GM12878 (cell line): Measurements from ENCODE around the gene NOSTRIN. TPM values are rescaled to one million over a fixed set of nuclear protein-coding genes. Genes with fewer than 3 reads are reported as not detected.

Experiments used
- ATAC-seq: fragments of 200-7000 bp; cut with Tn5 transposase; 3 replicates; pipeline ENCODE4 v1.9.1; 2020; ENCODE audit warnings: mild to moderate bottlenecking, moderate library complexity
- BruUV-seq: library from RNA; stranded (reverse); fragments of 400-500 nt; replicated peaks from 2 replicates; lab custom pipeline; 2021; lab: Mats Ljungman, UMichigan
- CTCF ChIA-PET: fragments of 300-600 bp; sonication (Branson Sonifier 250); formaldehyde crosslinking; extraction: SDS; loops from one replicate; lab custom pipeline; 2021; ENCODE audit warnings: inconsistent platforms; lab: Yijun Ruan, JAX
- POLR2A ChIA-PET: fragments of 350-600 bp; formaldehyde crosslinking; extraction: SDS; loops from one replicate; lab custom pipeline; 2021; ENCODE audit warnings: inconsistent platforms; lab: Charles Lee
- RAD21 ChIA-PET: fragments of 300-600 bp; sonication (Branson Sonifier 250); formaldehyde crosslinking; loops from one replicate; lab custom pipeline; 2023; ENCODE audit warnings: antibody characterized with exemption; ENCODE audit not compliant: unreplicated experiment; lab: Charles Lee
- SMC1A ChIA-PET: fragments of 300-600 bp; sonication (Branson Sonifier 250); formaldehyde crosslinking; loops from one replicate; lab custom pipeline; 2023; ENCODE audit not compliant: unreplicated experiment, uncharacterized antibody; lab: Charles Lee
- DNase-seq: peaks from one replicate; pipeline ENCODE4 v3.0.0-alpha.2; 2011; ENCODE audit warnings: low read depth, low spot score
- FAIRE-seq: peaks from 3 replicates; lab custom pipeline; 2011; peaks lifted over from hg19 to GRCh38; lab: Jason Lieb, UNC
- H2AFZ ChIP-seq: 2 replicates; pipeline ENCODE4 v1.6.0; 2011; ENCODE audit warnings: low read depth, low read length, control low read depth; ENCODE audit not compliant: control insufficient read depth
- H3K27ac ChIP-seq: 2 replicates; pipeline ENCODE4 v1.5.1; 2011; ENCODE audit warnings: control low read depth; ENCODE audit not compliant: control insufficient read depth, insufficient read depth
- H3K27me3 ChIP-seq, 2 experiments: replicated peaks in 1 of 2; 2 replicates each; pipeline versions ENCODE4 v1.6.0 to v1.6.1; 2011; ENCODE audit warnings: low read length in 1 of 2; ENCODE audit not compliant: control insufficient read depth in 2 of 2, insufficient read depth in 2 of 2
- H3K36me3 ChIP-seq, 2 experiments: 2 replicates each; pipeline ENCODE4 v1.5.1; 2011; ENCODE audit warnings: low read length in 1 of 2; ENCODE audit not compliant: control insufficient read depth in 2 of 2, insufficient read depth in 2 of 2
- H3K4me1 ChIP-seq: 2 replicates; pipeline ENCODE4 v1.6.1; 2011; ENCODE audit warnings: mild to moderate bottlenecking, low read length, moderate library complexity, mixed read lengths; ENCODE audit not compliant: control insufficient read depth, insufficient read depth
- H3K4me2 ChIP-seq: 2 replicates; pipeline ENCODE4 v1.6.0; 2011; ENCODE audit warnings: control low read depth; ENCODE audit not compliant: control insufficient read depth, insufficient read depth
- H3K4me3 ChIP-seq: fragments of 200-600 bp; sonication (generic); 2 replicates; pipeline ENCODE4 v1.5.1; 2016
- H3K79me2 ChIP-seq: 2 replicates; pipeline ENCODE4 v1.6.0; 2011; ENCODE audit warnings: low read length; ENCODE audit not compliant: control insufficient read depth, insufficient read depth
- H3K9ac ChIP-seq: 2 replicates; pipeline ENCODE4 v1.8.0; 2011; ENCODE audit warnings: low read length, control low read depth, mixed read lengths; ENCODE audit not compliant: control insufficient read depth, insufficient read depth
- H3K9me3 ChIP-seq: replicated peaks from 3 replicates; pipeline ENCODE4 v1.5.1; 2011; ENCODE audit warnings: mild to moderate bottlenecking, low read length; ENCODE audit not compliant: control insufficient read depth, insufficient read depth
- H4K20me1 ChIP-seq: 2 replicates; pipeline ENCODE4 v1.6.0; 2011; ENCODE audit not compliant: control insufficient read depth, insufficient read depth
- BMI1 ChIP-seq: fragments of 450-650 bp; IDR thresholded peaks from 2 replicates; pipeline ENCODE4 v1.6.1; 2016; ENCODE audit warnings: mild to moderate bottlenecking, moderate library complexity, borderline replicate concordance
- CEBPB ChIP-seq, 2 experiments: fragments of 150-350 bp in 1 of 2; IDR thresholded peaks; 2 replicates each; pipeline ENCODE4 v1.6.1; 2012 to 2014; ENCODE audit warnings: low read depth in 2 of 2, low read length in 2 of 2, borderline replicate concordance in 1 of 2, inconsistent platforms in 1 of 2
- CHD4 ChIP-seq: fragments of 200-600 bp; sonication (generic); IDR thresholded peaks from 2 replicates; pipeline ENCODE4 v1.6.1; 2016; ENCODE audit warnings: mild to moderate bottlenecking
- CREB1 ChIP-seq: IDR thresholded peaks from 2 replicates; pipeline ENCODE4 v1.6.1; 2012; ENCODE audit warnings: low read depth, mild to moderate bottlenecking, inconsistent platforms
- CREM ChIP-seq: IDR thresholded peaks from 2 replicates; pipeline ENCODE4 v1.6.1; 2014; ENCODE audit warnings: antibody characterized with exemption, low read depth
- EZH2 ChIP-seq: IDR thresholded peaks from 2 replicates; pipeline ENCODE4 v1.6.1; 2012; ENCODE audit warnings: low read depth, mild to moderate bottlenecking, control low read depth, inconsistent platforms, low read length, borderline replicate concordance; ENCODE audit not compliant: control insufficient read depth
- HSF1 ChIP-seq: fragments of 150-350 bp; IDR thresholded peaks from 2 replicates; pipeline ENCODE4 v1.6.1; 2014; ENCODE audit warnings: mild to moderate bottlenecking, low read depth, low read length
- IRF3 ChIP-seq: fragments of 450-650 bp; IDR thresholded peaks from 2 replicates; pipeline ENCODE4 v1.6.1; 2014; ENCODE audit warnings: mild to moderate bottlenecking
- JUNB ChIP-seq: IDR thresholded peaks from 2 replicates; pipeline ENCODE4 v1.6.1; 2016; ENCODE audit warnings: antibody characterized with exemption, mild to moderate bottlenecking
- LARP7 ChIP-seq: fragments of 450-650 bp; IDR thresholded peaks from 2 replicates; pipeline ENCODE4 v1.6.1; 2017; ENCODE audit warnings: mild to moderate bottlenecking
- MXI1 ChIP-seq: fragments of 150-350 bp; IDR thresholded peaks from 2 replicates; pipeline ENCODE4 v1.6.1; 2011; ENCODE audit warnings: low read depth, mild to moderate bottlenecking, inconsistent platforms, low read length, improper control_type of control experiment
- NFXL1 ChIP-seq: fragments of 450-650 bp; IDR thresholded peaks from 2 replicates; pipeline ENCODE4 v1.6.1; 2017; ENCODE audit warnings: antibody characterized with exemption, mild to moderate bottlenecking, borderline replicate concordance
- NR2C2 ChIP-seq: IDR thresholded peaks from 2 replicates; pipeline ENCODE4 v1.6.1; 2011; ENCODE audit warnings: borderline replicate concordance, low read depth; ENCODE audit not compliant: control insufficient read depth, insufficient read length
- RAD21 ChIP-seq: IDR thresholded peaks from 2 replicates; pipeline ENCODE4 v1.6.1; 2011; ENCODE audit warnings: mild to moderate bottlenecking, low read depth, low read length, moderate library complexity; ENCODE audit not compliant: insufficient read depth
- SMAD5 ChIP-seq: IDR thresholded peaks from 2 replicates; pipeline ENCODE4 v1.6.1; 2016; ENCODE audit warnings: antibody characterized with exemption, low read depth
- TARDBP ChIP-seq: IDR thresholded peaks from 2 replicates; pipeline ENCODE4 v1.6.1; 2016; ENCODE audit warnings: borderline replicate concordance
- YY1 ChIP-seq: IDR thresholded peaks from 2 replicates; pipeline ENCODE4 v1.6.1; 2011; ENCODE audit warnings: low read depth, mild to moderate bottlenecking, low read length
- ZNF687 ChIP-seq: fragments of 450-650 bp; IDR thresholded peaks from 2 replicates; pipeline ENCODE4 v1.6.1; 2017; ENCODE audit warnings: mild to moderate bottlenecking, moderate library complexity
- WGBS: methylation state at CpG from one replicate; pipeline ENCODE4 v1.1.6; 2016; ENCODE audit warnings: low lambda C conversion rate; ENCODE audit not compliant: insufficient replicate concordance, insufficient coverage; ENCODE audit errors: missing lambda C conversion rate; 5-methylcytosine and 5-hydroxymethylcytosine counted together
- in situ Hi-C: fragments of 300-500 bp; cut with MboI; formaldehyde crosslinking; loops from 9 replicates; pipeline ENCODE4 v1.14.3; 2018; ENCODE audit warnings: mixed read lengths
- intact Hi-C: fragments of 100-400 bp; cut with micrococcal nuclease; formaldehyde crosslinking; loops from one replicate; pipeline ENCODE4 v1.14.2; 2022; ENCODE audit not compliant: unreplicated experiment
- polyA plus RNA-seq, 11 experiments: library from polyadenylated mRNA; depleted of rRNA in 4 of 11; unstranded in 6 of 11; stranded (reverse) in 5 of 11; fragments of >200 nt; fragmentation: Nextera tagmentation in 4 of 11; fragmentation: Illumina TruSeq in 1 of 11; extraction: Ambion mirVana in 4 of 11; extraction: Trizol in 1 of 11; gene quantifications; 1 replicate in 1 of 11; 2 replicates in 10 of 11; pipeline versions ENCODE4 v1.2.1 to v1.2.3, GENCODE V29; 2011 to 2016; ENCODE audit warnings: inconsistent platforms in 2 of 11, missing spikeins in 2 of 11, low read depth in 1 of 11
- total RNA-seq, 4 experiments: library from RNA; depleted of rRNA in 3 of 4; stranded (reverse); fragments of >200 nt in 3 of 4; fragmentation: Illumina TruSeq in 1 of 4; extraction: Trizol in 1 of 4; gene quantifications; 2 replicates each; pipeline versions ENCODE4 v1.2.1 to v1.2.3, GENCODE V29; 2013 to 2021

The NOSTRIN gene
- total and polyA plus RNA-seq, 10 of the 15 experiments (the other 5 are each of a cell fraction or from before 2014, with no cell fraction given), result 0.13 to 0.42 (median 0.37) TPM; not detected in 5

- in situ Hi-C loops, result no loop called here
- SMC1A ChIA-PET, result interaction anchor here (1.3 to 1.9 kb wide), 4 partner anchors 42 to 148 kb away, joined by 4 to 7 read pairs (median 4); no protein-coding TSS in a partner anchor
- CTCF ChIA-PET, result interaction anchor here (0.6 to 2.3 kb wide), 6 partner anchors 40 to 150 kb away, joined by 3 to 12 read pairs (median 6); no protein-coding TSS in a partner anchor
Measured at GRCh38 chr2:168773128-168773527, 29.3 kb upstream of the NOSTRIN start.

More at GRCh38 chr2:168773128-168773527, 29.3 kb upstream of the NOSTRIN start:
- Histone ChIP-seq H3K4me1 (no peaks in the 10 kb centered on the region), H3K4me3 (no peak overlapping the region), H3K9me3 (no peaks in the 10 kb centered on the region), H3K27me3 (no peaks in the 10 kb centered on the region), H4K20me1 (no peaks in the 10 kb centered on the region), H2AFZ (no peak overlapping the region), H3K79me2 (no peaks in the 10 kb centered on the region), H3K4me2 (no peak overlapping the region), H3K9ac (no peak overlapping the region), H3K27ac (no peak overlapping the region), H3K36me3 (peaks cover 0 to 7% of the 10 kb centered on the region in 2 experiments; a peak in 2 of 4 replicates)
- BruUV-seq, result no TSS peak
- ChIA-PET POLR2A (no interaction called here), RAD21 (interaction anchor here (0.5 to 0.7 kb wide), 2 partner anchors 149 to 427 kb away, joined by 3 read pairs; no protein-coding TSS in a partner anchor)
- no peak for TF ChIP-seq JUNB
- no peak for TF ChIP-seq SMAD5
- TF ChIP-seq CREB1, result no peak
- no peak for TF ChIP-seq NR2C2
- TF ChIP-seq TARDBP, result no peak
- TF ChIP-seq HSF1, result no peak
- TF ChIP-seq EZH2, result no peak
- no peak for TF ChIP-seq YY1
- no peak for TF ChIP-seq MXI1
- TF ChIP-seq CHD4, result no peak
- TF ChIP-seq BMI1, result no peak
- TF ChIP-seq NFXL1, result no peak
- TF ChIP-seq RAD21, result no peak
- no peak for TF ChIP-seq CEBPB (IDR thresholded peaks at IDR 0.05; ENCODE audit: borderline replicate concordance in 1 of 2, low read depth in 2 of 2, low read length in 2 of 2)
- no peak for TF ChIP-seq ZNF687
- TF ChIP-seq CREM, result no peak
- TF ChIP-seq LARP7, result no peak
- no peak for TF ChIP-seq IRF3
- intact Hi-C loops, result loop anchor here (1.0 kb wide), 1 partner anchor 147 kb away; no protein-coding TSS in a partner anchor
- 63% methylated on average over 2 of the region's 2 CpGs for WGBS
- ATAC-seq, result no peak
- no peak for FAIRE-seq
- DNase-seq, result no peak
